NOMO-1 treated with DMSO at 0.1 percent for 48 hours (cell line): ENCODE results near the gene DOCK4.

Experiments
- DNase-seq: peaks from one replicate; lab custom pipeline; 2025; ENCODE audit not compliant: unreplicated experiment; lab: John Stamatoyannopoulos, UW

The DOCK4 gene

GRCh38 chr7:111697771-111698170 is 508.4 kb downstream of the DOCK4 start:
- DNase-seq = no peak

GRCh38 chr7:111694376-111694775 is 511.8 kb downstream of the DOCK4 start:
- no peak for DNase-seq

- no peak for DNase-seq
Observed at GRCh38 chr7:111690364-111691111, 515.7 kb downstream of the DOCK4 start.

GRCh38 chr7:111685349-111685748 is 520.9 kb downstream of the DOCK4 start:
- DNase-seq = no peak

- DNase-seq = no peak
Observed at GRCh38 chr7:111682588-111683340, 523.4 kb downstream of the DOCK4 start.

- no peak for DNase-seq
Observed at GRCh38 chr7:111681242-111681641, 525.0 kb downstream of the DOCK4 start.

GRCh38 chr7:111678986-111679385 is 527.2 kb downstream of the DOCK4 start:
- no peak for DNase-seq

GRCh38 chr7:111678281-111678680 is 527.9 kb downstream of the DOCK4 start:
- no peak for DNase-seq

GRCh38 chr7:111677848-111678247 is 528.4 kb downstream of the DOCK4 start:
- DNase-seq = no peak

GRCh38 chr7:111676811-111677210 is 529.4 kb downstream of the DOCK4 start:
- no peak for DNase-seq
